HEK293 (cell line): Measurements from ENCODE around the gene TAS2R60.

Experiments
- CTCF ChIA-PET: fragments of 350-600 bp; formaldehyde crosslinking; extraction: SDS; loops from one replicate; lab custom pipeline; 2021; ENCODE audit warnings: antibody characterized with exemption; lab: Yijun Ruan, JAX
- POLR2A ChIA-PET: fragments of 300-600 bp; formaldehyde crosslinking; extraction: SDS; loops from one replicate; lab custom pipeline; 2020; ENCODE audit warnings: antibody characterized with exemption, inconsistent platforms; lab: Yijun Ruan, JAX
- H3K27ac ChIP-seq: fragments of 200-500 bp; sonication (Bioruptor generic); 2 replicates; pipeline ENCODE4 v1.5.1; 2014; ENCODE audit warnings: low read depth, low read length, control low read depth, inconsistent platforms; ENCODE audit errors: extremely low read depth
- H3K36me3 ChIP-seq, 2 experiments: fragments of 200-500 bp in 1 of 2; sonication (Bioruptor generic) in 1 of 2; 1 replicate in 1 of 2; 2 replicates in 1 of 2; pipeline ENCODE4 v1.5.1; 2014 to 2017; ENCODE audit warnings: inconsistent platforms in 2 of 2, low read length in 2 of 2; ENCODE audit not compliant: control insufficient read depth in 2 of 2, insufficient read depth in 1 of 2
- H3K4me1 ChIP-seq: fragments of 200-500 bp; sonication (Bioruptor generic); 2 replicates; pipeline ENCODE4 v1.5.1; 2014; ENCODE audit warnings: mild to moderate bottlenecking, low read length, inconsistent platforms; ENCODE audit not compliant: control insufficient read depth, insufficient read depth
- H3K4me3 ChIP-seq: 2 replicates; pipeline ENCODE4 v1.5.1; 2011; ENCODE audit warnings: low read depth, mild to moderate bottlenecking, control low read depth, low read length, moderate library complexity
- H3K9me3 ChIP-seq: fragments of 200-500 bp; sonication (Bioruptor generic); 2 replicates; pipeline ENCODE4 v1.5.1; 2014; ENCODE audit warnings: low read depth, low read length, inconsistent platforms; ENCODE audit not compliant: control insufficient read depth, insufficient read depth
- HOXA7 ChIP-seq: sonication (generic); formaldehyde crosslinking; IDR thresholded peaks from 2 replicates; pipeline ENCODE4 v1.8.1; 2022; ENCODE audit warnings: missing genetic modification reagents, borderline replicate concordance
- ZNF112 ChIP-seq: fragments of 450-650 bp; formaldehyde crosslinking; IDR thresholded peaks from 2 replicates; pipeline ENCODE4 v1.5.0; 2017; ENCODE audit warnings: missing biosample characterization, missing genetic modification characterization
- ZNF140 ChIP-seq: fragments of 450-650 bp; formaldehyde crosslinking; IDR thresholded peaks from 2 replicates; pipeline ENCODE4 v1.5.1; 2016; ENCODE audit warnings: missing biosample characterization, missing genetic modification characterization
- ZNF175 ChIP-seq: fragments of 450-650 bp; formaldehyde crosslinking; IDR thresholded peaks from 2 replicates; pipeline ENCODE4 v1.5.1; 2016; ENCODE audit warnings: missing biosample characterization, missing genetic modification characterization
- ZNF221 ChIP-seq: fragments of 450-650 bp; formaldehyde crosslinking; IDR thresholded peaks from 2 replicates; pipeline ENCODE4 v1.5.1; 2017; ENCODE audit warnings: missing biosample characterization, missing genetic modification characterization, borderline replicate concordance
- ZNF292 ChIP-seq: fragments of 450-650 bp; formaldehyde crosslinking; IDR thresholded peaks from 2 replicates; pipeline ENCODE4 v1.5.1; 2016; ENCODE audit warnings: low read depth, missing biosample characterization, missing genetic modification characterization, borderline replicate concordance
- ZNF391 ChIP-seq: fragments of 450-650 bp; formaldehyde crosslinking; IDR thresholded peaks from 2 replicates; pipeline ENCODE4 v1.5.1; 2016; ENCODE audit warnings: low read depth, missing biosample characterization, missing genetic modification characterization, borderline replicate concordance
- ZNF404 ChIP-seq: fragments of 450-650 bp; formaldehyde crosslinking; IDR thresholded peaks from 2 replicates; pipeline ENCODE4 v1.5.1; 2017; ENCODE audit warnings: missing biosample characterization, missing genetic modification characterization
- ZNF48 ChIP-seq: fragments of 450-650 bp; formaldehyde crosslinking; IDR thresholded peaks from 2 replicates; pipeline ENCODE4 v1.5.1; 2016; ENCODE audit warnings: missing biosample characterization, missing genetic modification characterization
- ZNF654 ChIP-seq: fragments of 450-650 bp; formaldehyde crosslinking; IDR thresholded peaks from 2 replicates; pipeline ENCODE4 v1.5.1; 2016; ENCODE audit warnings: low read depth, missing biosample characterization, missing genetic modification characterization
- ZNF837 ChIP-seq: fragments of 450-650 bp; formaldehyde crosslinking; IDR thresholded peaks from 2 replicates; pipeline ENCODE4 v1.5.1; 2016; ENCODE audit warnings: missing biosample characterization, missing genetic modification characterization
- TF ChIP-seq, protein P1 (sequence below): fragments of 450-650 bp; formaldehyde crosslinking; IDR thresholded peaks from 2 replicates; pipeline ENCODE4 v1.5.1; 2017; ENCODE audit warnings: missing biosample characterization, missing genetic modification characterization
- TF ChIP-seq, protein P2 (sequence below): fragments of 450-650 bp; formaldehyde crosslinking; IDR thresholded peaks from 2 replicates; pipeline ENCODE4 v1.5.1; 2016; ENCODE audit warnings: missing biosample characterization, missing genetic modification characterization
- TF ChIP-seq, protein P3 (sequence below): fragments of 450-650 bp; formaldehyde crosslinking; IDR thresholded peaks from 2 replicates; pipeline ENCODE4 v1.5.1; 2016; ENCODE audit warnings: missing biosample characterization, missing genetic modification characterization
- TF ChIP-seq, protein P4 (sequence below): fragments of 450-650 bp; formaldehyde crosslinking; IDR thresholded peaks from 2 replicates; pipeline ENCODE4 v1.5.1; 2016; ENCODE audit warnings: missing biosample characterization, missing genetic modification characterization
- TF ChIP-seq, protein P5 (sequence below): fragments of 450-650 bp; formaldehyde crosslinking; optimal IDR thresholded peaks from 2 replicates; pipeline ENCODE3; 2016; ENCODE audit warnings: missing biosample characterization, mild to moderate bottlenecking, missing genetic modification characterization

Gene TAS2R60

DNA sequence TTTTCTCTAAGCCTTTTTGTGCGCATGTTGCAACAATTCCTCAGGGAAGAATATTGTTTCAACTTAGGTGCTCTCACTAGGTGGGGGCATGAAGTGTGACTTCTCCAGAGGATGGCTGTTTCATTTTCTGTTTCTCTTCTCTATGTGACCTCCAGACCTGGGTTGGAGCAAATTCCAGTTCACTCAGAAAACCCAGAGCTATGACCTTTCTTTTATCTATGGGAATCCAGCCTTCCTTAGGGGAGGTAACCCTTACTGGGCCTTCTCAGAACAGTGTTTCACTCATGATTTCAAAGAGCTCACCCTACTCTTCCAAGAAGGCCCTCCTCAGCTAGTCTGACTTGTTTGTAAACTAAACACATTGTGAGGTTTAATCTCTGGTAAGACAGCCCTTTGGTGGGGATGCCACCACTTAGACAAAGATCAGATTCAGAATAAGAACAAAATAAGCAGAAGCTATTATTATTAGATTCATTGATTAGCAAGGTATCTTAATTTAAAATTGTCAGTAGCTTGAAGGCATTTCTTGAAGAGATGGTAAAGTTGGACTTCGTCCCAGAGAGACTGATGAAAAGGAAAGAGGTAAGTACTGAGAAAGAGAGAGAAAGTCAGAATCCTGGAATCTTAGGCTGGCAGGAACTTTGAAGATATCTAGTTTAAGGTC is 16.6 kb upstream of the TAS2R60 start:
- H3K4me3 ChIP-seq: no peak overlapping the region
- no peaks in the 10 kb centered on the region for H3K9me3 ChIP-seq
- H3K27ac ChIP-seq: no peak overlapping the region
- no peaks in the 10 kb centered on the region for H3K36me3 ChIP-seq
- H3K4me1 ChIP-seq: no peaks in the 10 kb centered on the region
- ChIA-PET POLR2A (no interaction called here), CTCF (interaction anchor here (1.5 kb wide), 1 partner anchor 10 kb away, joined by 6 read pairs; no protein-coding TSS in a partner anchor)
- no peak for TF ChIP-seq ZNF391
- no peak for TF ChIP-seq ZNF654 (tag by site-specific recombination)
- no peak for TF ChIP-seq ZNF404
- TF ChIP-seq ZNF112 (tag by site-specific recombination): no peak
- TF ChIP-seq ZNF140 (tag by site-specific recombination): no peak
- no peak for TF ChIP-seq ZNF48
- no peak for TF ChIP-seq ZNF292 (tag by site-specific recombination)
- TF ChIP-seq, protein P1, sequence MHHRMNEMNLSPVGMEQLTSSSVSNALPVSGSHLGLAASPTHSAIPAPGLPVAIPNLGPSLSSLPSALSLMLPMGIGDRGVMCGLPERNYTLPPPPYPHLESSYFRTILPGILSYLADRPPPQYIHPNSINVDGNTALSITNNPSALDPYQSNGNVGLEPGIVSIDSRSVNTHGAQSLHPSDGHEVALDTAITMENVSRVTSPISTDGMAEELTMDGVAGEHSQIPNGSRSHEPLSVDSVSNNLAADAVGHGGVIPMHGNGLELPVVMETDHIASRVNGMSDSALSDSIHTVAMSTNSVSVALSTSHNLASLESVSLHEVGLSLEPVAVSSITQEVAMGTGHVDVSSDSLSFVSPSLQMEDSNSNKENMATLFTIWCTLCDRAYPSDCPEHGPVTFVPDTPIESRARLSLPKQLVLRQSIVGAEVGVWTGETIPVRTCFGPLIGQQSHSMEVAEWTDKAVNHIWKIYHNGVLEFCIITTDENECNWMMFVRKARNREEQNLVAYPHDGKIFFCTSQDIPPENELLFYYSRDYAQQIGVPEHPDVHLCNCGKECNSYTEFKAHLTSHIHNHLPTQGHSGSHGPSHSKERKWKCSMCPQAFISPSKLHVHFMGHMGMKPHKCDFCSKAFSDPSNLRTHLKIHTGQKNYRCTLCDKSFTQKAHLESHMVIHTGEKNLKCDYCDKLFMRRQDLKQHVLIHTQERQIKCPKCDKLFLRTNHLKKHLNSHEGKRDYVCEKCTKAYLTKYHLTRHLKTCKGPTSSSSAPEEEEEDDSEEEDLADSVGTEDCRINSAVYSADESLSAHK (tag by site-specific recombination): no peak
- TF ChIP-seq ZNF837 (tag by site-specific recombination): no peak
- TF ChIP-seq ZNF221: no peak
- TF ChIP-seq, protein P2, sequence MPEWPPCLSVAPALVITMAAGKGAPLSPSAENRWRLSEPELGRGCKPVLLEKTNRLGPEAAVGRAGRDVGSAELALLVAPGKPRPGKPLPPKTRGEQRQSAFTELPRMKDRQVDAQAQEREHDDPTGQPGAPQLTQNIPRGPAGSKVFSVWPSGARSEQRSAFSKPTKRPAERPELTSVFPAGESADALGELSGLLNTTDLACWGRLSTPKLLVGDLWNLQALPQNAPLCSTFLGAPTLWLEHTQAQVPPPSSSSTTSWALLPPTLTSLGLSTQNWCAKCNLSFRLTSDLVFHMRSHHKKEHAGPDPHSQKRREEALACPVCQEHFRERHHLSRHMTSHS (tag by site-specific recombination): no peak
- TF ChIP-seq, protein P3, sequence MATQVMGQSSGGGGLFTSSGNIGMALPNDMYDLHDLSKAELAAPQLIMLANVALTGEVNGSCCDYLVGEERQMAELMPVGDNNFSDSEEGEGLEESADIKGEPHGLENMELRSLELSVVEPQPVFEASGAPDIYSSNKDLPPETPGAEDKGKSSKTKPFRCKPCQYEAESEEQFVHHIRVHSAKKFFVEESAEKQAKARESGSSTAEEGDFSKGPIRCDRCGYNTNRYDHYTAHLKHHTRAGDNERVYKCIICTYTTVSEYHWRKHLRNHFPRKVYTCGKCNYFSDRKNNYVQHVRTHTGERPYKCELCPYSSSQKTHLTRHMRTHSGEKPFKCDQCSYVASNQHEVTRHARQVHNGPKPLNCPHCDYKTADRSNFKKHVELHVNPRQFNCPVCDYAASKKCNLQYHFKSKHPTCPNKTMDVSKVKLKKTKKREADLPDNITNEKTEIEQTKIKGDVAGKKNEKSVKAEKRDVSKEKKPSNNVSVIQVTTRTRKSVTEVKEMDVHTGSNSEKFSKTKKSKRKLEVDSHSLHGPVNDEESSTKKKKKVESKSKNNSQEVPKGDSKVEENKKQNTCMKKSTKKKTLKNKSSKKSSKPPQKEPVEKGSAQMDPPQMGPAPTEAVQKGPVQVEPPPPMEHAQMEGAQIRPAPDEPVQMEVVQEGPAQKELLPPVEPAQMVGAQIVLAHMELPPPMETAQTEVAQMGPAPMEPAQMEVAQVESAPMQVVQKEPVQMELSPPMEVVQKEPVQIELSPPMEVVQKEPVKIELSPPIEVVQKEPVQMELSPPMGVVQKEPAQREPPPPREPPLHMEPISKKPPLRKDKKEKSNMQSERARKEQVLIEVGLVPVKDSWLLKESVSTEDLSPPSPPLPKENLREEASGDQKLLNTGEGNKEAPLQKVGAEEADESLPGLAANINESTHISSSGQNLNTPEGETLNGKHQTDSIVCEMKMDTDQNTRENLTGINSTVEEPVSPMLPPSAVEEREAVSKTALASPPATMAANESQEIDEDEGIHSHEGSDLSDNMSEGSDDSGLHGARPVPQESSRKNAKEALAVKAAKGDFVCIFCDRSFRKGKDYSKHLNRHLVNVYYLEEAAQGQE: no peak
- TF ChIP-seq ZNF175 (tag by site-specific recombination): no peak
- TF ChIP-seq, protein P4, sequence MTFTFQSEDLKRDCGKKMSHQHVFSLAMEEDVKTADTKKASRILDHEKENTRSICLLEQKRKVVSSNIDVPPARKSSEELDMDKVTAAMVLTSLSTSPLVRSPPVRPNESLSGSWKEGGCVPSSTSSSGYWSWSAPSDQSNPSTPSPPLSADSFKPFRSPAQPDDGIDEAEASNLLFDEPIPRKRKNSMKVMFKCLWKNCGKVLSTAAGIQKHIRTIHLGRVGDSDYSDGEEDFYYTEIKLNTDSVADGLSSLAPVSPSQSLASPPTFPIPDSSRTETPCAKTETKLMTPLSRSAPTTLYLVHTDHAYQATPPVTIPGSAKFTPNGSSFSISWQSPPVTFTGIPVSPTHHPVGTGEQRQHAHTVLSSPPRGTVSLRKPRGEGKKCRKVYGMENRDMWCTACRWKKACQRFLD: no peak
- TF ChIP-seq, protein P5, sequence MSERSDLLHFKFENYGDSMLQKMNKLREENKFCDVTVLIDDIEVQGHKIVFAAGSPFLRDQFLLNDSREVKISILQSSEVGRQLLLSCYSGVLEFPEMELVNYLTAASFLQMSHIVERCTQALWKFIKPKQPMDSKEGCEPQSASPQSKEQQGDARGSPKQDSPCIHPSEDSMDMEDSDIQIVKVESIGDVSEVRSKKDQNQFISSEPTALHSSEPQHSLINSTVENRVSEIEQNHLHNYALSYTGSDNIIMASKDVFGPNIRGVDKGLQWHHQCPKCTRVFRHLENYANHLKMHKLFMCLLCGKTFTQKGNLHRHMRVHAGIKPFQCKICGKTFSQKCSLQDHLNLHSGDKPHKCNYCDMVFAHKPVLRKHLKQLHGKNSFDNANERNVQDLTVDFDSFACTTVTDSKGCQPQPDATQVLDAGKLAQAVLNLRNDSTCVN: no peak
- TF ChIP-seq HOXA7 (CRISPR knock-in tag): no peak
